ENCODE results near the gene PTPN18. TPM values are rescaled to one million over a fixed set of nuclear protein-coding genes. Genes with fewer than 3 reads are reported as not detected.

PTPN18 gene
- 10 to 100 TPM; 37.0 to 60.8 (median 40.9) TPM for total RNA-seq
- polyA plus RNA-seq: 10 to 100 TPM; 65.7 to 87.0 TPM

DNA sequence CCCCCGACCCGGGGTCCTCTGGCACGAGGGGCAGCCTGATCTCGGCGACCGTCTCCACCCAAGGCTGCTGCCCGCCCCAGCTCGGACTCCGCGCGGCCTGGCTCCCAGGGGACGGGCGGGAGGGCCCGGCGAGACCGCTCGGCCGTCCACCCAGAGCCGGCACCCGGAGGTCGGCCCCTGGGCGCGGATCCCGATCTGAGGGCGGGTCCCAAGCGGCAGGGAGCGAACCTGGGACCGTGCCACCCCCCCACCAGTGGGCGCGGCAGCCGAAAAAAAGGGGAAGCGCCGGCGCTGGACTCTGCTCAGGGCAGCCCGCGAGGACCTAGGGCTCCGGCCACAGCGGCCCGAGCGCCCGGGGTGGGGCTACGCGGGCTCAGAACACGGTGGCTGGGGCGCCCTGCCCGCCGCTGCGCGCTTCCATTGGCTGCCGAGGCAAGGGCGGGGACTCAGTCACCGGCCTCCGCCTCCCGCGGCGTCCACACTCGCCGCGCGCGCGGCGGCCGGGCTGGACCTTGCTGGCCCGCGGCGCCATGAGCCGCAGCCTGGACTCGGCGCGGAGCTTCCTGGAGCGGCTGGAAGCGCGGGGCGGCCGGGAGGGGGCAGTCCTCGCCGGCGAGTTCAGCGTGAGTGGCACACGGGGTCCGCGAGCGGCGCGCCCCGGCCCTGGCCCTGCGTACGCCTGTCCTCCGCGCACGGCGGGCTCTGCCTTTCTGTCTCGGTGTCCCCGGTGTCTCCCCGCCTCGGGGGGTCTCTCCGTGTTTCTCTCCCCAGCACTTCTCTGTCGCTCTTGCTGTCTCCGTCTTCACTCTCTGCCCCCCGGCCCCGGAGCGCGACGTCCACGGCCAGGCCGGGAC lies at the start of gene PTPN18:
PTPN18 (plus strand) TSS at position 479 of the 854 bp plus-strand sequence; CDS start at position 531, 52 bp downstream.
- TF ChIP-seq, protein P1, sequence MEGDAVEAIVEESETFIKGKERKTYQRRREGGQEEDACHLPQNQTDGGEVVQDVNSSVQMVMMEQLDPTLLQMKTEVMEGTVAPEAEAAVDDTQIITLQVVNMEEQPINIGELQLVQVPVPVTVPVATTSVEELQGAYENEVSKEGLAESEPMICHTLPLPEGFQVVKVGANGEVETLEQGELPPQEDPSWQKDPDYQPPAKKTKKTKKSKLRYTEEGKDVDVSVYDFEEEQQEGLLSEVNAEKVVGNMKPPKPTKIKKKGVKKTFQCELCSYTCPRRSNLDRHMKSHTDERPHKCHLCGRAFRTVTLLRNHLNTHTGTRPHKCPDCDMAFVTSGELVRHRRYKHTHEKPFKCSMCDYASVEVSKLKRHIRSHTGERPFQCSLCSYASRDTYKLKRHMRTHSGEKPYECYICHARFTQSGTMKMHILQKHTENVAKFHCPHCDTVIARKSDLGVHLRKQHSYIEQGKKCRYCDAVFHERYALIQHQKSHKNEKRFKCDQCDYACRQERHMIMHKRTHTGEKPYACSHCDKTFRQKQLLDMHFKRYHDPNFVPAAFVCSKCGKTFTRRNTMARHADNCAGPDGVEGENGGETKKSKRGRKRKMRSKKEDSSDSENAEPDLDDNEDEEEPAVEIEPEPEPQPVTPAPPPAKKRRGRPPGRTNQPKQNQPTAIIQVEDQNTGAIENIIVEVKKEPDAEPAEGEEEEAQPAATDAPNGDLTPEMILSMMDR (IDR thresholded peaks at IDR 0.05): peak; percentile 34 to 48 (median 44)
- DNase-seq: peak; percentile 88 to 95 (median 92)
- 1% methylated on average over 61 to 107 of the region's 107 CpGs for WGBS, 2 donors
- Histone ChIP-seq H3K36me3 (no peaks in the 10 kb centered on the region), H3K27ac (peak within 1 kb of the TSS; percentile 77 to 88 (median 84)), H3K9me3 (no peaks in the 10 kb centered on the region), H3K4me3 (peak within 1 kb of the TSS; percentile 67 to 95 (median 78)), H3K27me3 (no peaks in the 10 kb centered on the region), H3K4me1 (peaks cover 0 to 24% (median 3%) of the 10 kb centered on the region in 3 donors)
- FAIRE-seq: no peak
- intact Hi-C loops (cut with DNase I): no loop called here
- ATAC-seq: peak; percentile 91 to 96 (median 96)

DNA sequence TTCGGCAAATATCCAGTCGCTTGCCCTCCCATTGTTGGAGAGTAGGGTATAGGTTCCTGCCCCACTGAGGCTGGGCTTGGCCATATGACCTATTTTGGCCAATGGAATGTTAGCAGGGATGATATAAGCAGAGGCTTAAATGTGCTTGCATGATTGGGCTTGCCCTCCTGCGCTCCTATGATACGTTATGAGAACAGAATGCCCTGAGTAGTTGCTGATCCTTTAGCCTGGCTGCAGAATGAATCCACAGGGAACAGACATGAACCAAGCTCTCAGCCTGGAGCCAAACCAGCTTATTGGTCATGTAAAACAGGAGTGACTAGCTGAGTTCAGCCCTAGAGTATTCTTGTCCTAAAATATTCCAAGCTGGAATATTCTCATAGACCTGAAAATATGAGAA lies 48.0 kb upstream of the PTPN18 start:
- TF ChIP-seq, protein P1 (IDR thresholded peaks at IDR 0.05): no peak
- no peaks in the 10 kb centered on the region for H3K4me1 ChIP-seq
- DNase-seq: no peak
- H3K27ac ChIP-seq: no peak overlapping the region
- no peak for FAIRE-seq
- H3K9me3 ChIP-seq: no peaks in the 10 kb centered on the region
- 85% methylated on average over 4 of the region's 4 CpGs for WGBS, 2 donors
- intact Hi-C loops (cut with DNase I): no loop called here
- H3K27me3 ChIP-seq: no peaks in the 10 kb centered on the region
- ATAC-seq: no peak
- H3K4me3 ChIP-seq: no peak overlapping the region
- H3K36me3 ChIP-seq: no peaks in the 10 kb centered on the region

GRCh38 chr2:130310881-130311280 lies 45.0 kb upstream of the PTPN18 start:
- ATAC-seq (no peak), FAIRE-seq (no peak), DNase-seq (no peak)
- no peaks in the 10 kb centered on the region for H3K27me3 ChIP-seq
- TF ChIP-seq, protein P1 (IDR thresholded peaks at IDR 0.05): no peak
- intact Hi-C loops (cut with DNase I): no loop called here
- H3K4me3 ChIP-seq: no peak overlapping the region
- H3K27ac ChIP-seq: no peak overlapping the region
- H3K4me1 ChIP-seq: no peaks in the 10 kb centered on the region
- H3K36me3 ChIP-seq: no peaks in the 10 kb centered on the region
- H3K9me3 ChIP-seq: no peaks in the 10 kb centered on the region

- ATAC-seq: no peak
- H3K4me3 ChIP-seq: no peak overlapping the region
- no peaks in the 10 kb centered on the region for H3K4me1 ChIP-seq
- FAIRE-seq: no peak
- TF ChIP-seq, protein P1 (IDR thresholded peaks at IDR 0.05): no peak
- H3K9me3 ChIP-seq: no peaks in the 10 kb centered on the region
- no peaks in the 10 kb centered on the region for H3K36me3 ChIP-seq
- no peaks in the 10 kb centered on the region for H3K27me3 ChIP-seq
- 55 to 61% methylated on average over 12 of the region's 12 CpGs for WGBS, 2 donors
- intact Hi-C loops (cut with DNase I): no loop called here
- no peak overlapping the region for H3K27ac ChIP-seq
- no peak for DNase-seq
Measured at GRCh38 chr2:130313812-130314334, 42.0 kb upstream of the PTPN18 start.

DNA sequence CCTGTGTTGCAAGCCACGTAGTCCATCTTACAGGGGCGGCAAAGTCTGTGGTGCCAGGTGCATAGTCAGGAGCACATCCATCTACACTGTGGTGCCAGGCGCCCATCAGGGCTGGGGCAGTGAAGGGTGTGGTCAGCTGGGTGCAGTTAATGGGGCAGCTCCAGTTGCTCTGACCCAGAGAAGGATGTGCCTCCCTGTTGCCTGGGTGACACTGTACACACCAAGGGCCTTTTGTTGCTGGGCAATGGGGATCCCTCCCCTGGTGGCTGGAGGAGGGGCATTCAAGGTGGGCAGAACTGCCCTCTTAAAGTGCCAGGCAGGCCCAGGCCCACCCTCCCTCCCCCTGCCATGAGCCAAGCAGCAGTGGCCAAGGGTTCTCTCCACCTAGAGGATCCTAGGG lies 41.5 kb upstream of the PTPN18 start:
- ATAC-seq: no peak

More for the DNA sequence above, 41.5 kb upstream of the PTPN18 start:
- no peaks in the 10 kb centered on the region for H3K4me1 ChIP-seq
- 66 to 79% methylated on average over 3 of the region's 3 CpGs for WGBS, 2 donors
- H3K36me3 ChIP-seq: no peaks in the 10 kb centered on the region
- intact Hi-C loops (cut with DNase I): no loop called here
- no peaks in the 10 kb centered on the region for H3K27me3 ChIP-seq
- DNase-seq (no peak), FAIRE-seq (no peak)
- no peak overlapping the region for H3K4me3 ChIP-seq
- no peaks in the 10 kb centered on the region for H3K9me3 ChIP-seq
- no peak overlapping the region for H3K27ac ChIP-seq
- TF ChIP-seq, protein P1 (IDR thresholded peaks at IDR 0.05): no peak
